HepG2 (cell line): ENCODE data around the gene NRG3. TPM values are rescaled to one million over a fixed set of nuclear protein-coding genes. Genes with fewer than 3 reads are reported as not detected.

ENCODE experiments used
- ATAC-seq: fragments of 200-7000 bp; cut with Tn5 transposase; 3 replicates; pipeline ENCODE4 v1.9.1; 2020; ENCODE audit warnings: mild to moderate bottlenecking, moderate library complexity
- BruUV-seq: library from RNA; stranded (reverse); fragments of 400-500 nt; replicated peaks from 2 replicates; lab custom pipeline; 2021; lab: Mats Ljungman, UMichigan
- CTCF ChIA-PET: fragments of 300-600 bp; formaldehyde crosslinking; extraction: SDS; loops from one replicate; lab custom pipeline; 2021; ENCODE audit warnings: low total read pairs, inconsistent platforms, low intra/inter-chr PET ratio; lab: Yijun Ruan, JAX
- POLR2A ChIA-PET: fragments of 350-600 bp; sonication (Branson Sonifier 250); formaldehyde crosslinking; loops from one replicate; lab custom pipeline; 2020; ENCODE audit warnings: antibody characterized with exemption, inconsistent platforms; lab: Yijun Ruan, JAX
- DNase-seq: peaks from one replicate; pipeline ENCODE4 v3.0.0-alpha.2; 2015; ENCODE audit warnings: low spot score
- FAIRE-seq: peaks from 3 replicates; lab custom pipeline; 2011; peaks lifted over from hg19 to GRCh38; lab: Jason Lieb, UNC
- H2AFZ ChIP-seq: one replicate; pipeline ENCODE4 v1.6.1; 2011; ENCODE audit warnings: low read length, inconsistent platforms
- H3K27ac ChIP-seq: fragments of 300-600 bp; 3 replicates; pipeline ENCODE4 v1.8.0; 2011; ENCODE audit warnings: mixed run types, mild to moderate bottlenecking, mixed read lengths, low read length, inconsistent platforms; ENCODE audit not compliant: insufficient read depth; ENCODE audit errors: extremely low read length
- H3K27me3 ChIP-seq, 2 experiments: fragments of 200-600 bp in 1 of 2; 2 replicates in 1 of 2; 3 replicates in 1 of 2; pipeline versions ENCODE4 v1.6.0 to v1.8.0; 2011; ENCODE audit warnings: low read length in 2 of 2, mild to moderate bottlenecking in 2 of 2, moderate library complexity in 2 of 2, inconsistent platforms in 1 of 2; ENCODE audit not compliant: insufficient read depth in 2 of 2, control insufficient read depth in 1 of 2
- H3K36me3 ChIP-seq, 2 experiments: fragments of 200-600 bp in 1 of 2; replicated peaks in 1 of 2; 2 replicates in 1 of 2; 3 replicates in 1 of 2; pipeline versions ENCODE4 v1.5.1 to v1.8.0; 2011; ENCODE audit warnings: low read length in 2 of 2, inconsistent platforms in 1 of 2; ENCODE audit not compliant: insufficient read depth in 2 of 2, control insufficient read depth in 1 of 2
- H3K4me1 ChIP-seq: 2 replicates; pipeline ENCODE4 v1.5.1; 2012; ENCODE audit warnings: low read length, inconsistent platforms; ENCODE audit not compliant: insufficient read depth
- H3K4me2 ChIP-seq: 2 replicates; pipeline ENCODE4 v1.6.0; 2011; ENCODE audit warnings: low read depth, low read length, inconsistent platforms
- H3K4me3 ChIP-seq, 3 experiments: fragments of 200-600 bp in 1 of 3; sonication (generic), shearing (Covaris generic) in 1 of 3; replicated peaks in 1 of 3; 2 replicates each; pipeline ENCODE4 v1.5.1; 2011 to 2016; ENCODE audit warnings: low read length in 3 of 3, inconsistent platforms in 2 of 3, low read depth in 2 of 3, mild to moderate bottlenecking in 2 of 3, control low read depth in 1 of 3, mixed read lengths in 1 of 3; ENCODE audit not compliant: insufficient read depth in 1 of 3
- H3K79me2 ChIP-seq: one replicate; pipeline ENCODE4 v1.6.1; 2011; ENCODE audit warnings: low read length, inconsistent platforms; ENCODE audit not compliant: insufficient read depth
- H3K9ac ChIP-seq: 2 replicates; pipeline ENCODE4 v1.6.0; 2011; ENCODE audit warnings: mild to moderate bottlenecking, low read depth, low read length, inconsistent platforms; ENCODE audit not compliant: insufficient read depth
- H3K9me3 ChIP-seq: 2 replicates; pipeline ENCODE4 v1.5.1; 2012; ENCODE audit warnings: mild to moderate bottlenecking, low read length
- H4K20me1 ChIP-seq: 2 replicates; pipeline ENCODE4 v1.6.0; 2011; ENCODE audit warnings: inconsistent platforms, mild to moderate bottlenecking, low read length, moderate library complexity; ENCODE audit not compliant: insufficient read depth
- AKAP8 ChIP-seq: sonication (generic); formaldehyde crosslinking; IDR thresholded peaks from 2 replicates; pipeline ENCODE4 v1.5.1; 2020; ENCODE audit warnings: mild to moderate bottlenecking, missing genetic modification reagents
- GZF1 ChIP-seq: sonication (generic); formaldehyde crosslinking; IDR thresholded peaks from 2 replicates; pipeline ENCODE4 v1.5.1; 2020; ENCODE audit warnings: mild to moderate bottlenecking, missing genetic modification reagents
- HBP1 ChIP-seq: IDR thresholded peaks from 2 replicates; pipeline ENCODE4 v1.6.1; 2016; ENCODE audit warnings: low read depth, control low read depth
- NCOR1 ChIP-seq: fragments of 200-600 bp; sonication (generic); IDR thresholded peaks from 2 replicates; pipeline ENCODE4 v1.7.0; 2017; ENCODE audit warnings: antibody characterized with exemption, low read length, borderline replicate concordance
- RERE ChIP-seq: IDR thresholded peaks from 2 replicates; pipeline ENCODE4 v1.6.1; 2016; ENCODE audit warnings: low read depth, missing genetic modification reagents, missing compliant biosample characterization
- SCMH1 ChIP-seq: sonication (generic); formaldehyde crosslinking; IDR thresholded peaks from 2 replicates; pipeline ENCODE4 v1.9.0; 2021; ENCODE audit warnings: missing genetic modification reagents, mild to moderate bottlenecking, borderline replicate concordance
- SIN3A ChIP-seq: IDR thresholded peaks from 2 replicates; pipeline ENCODE4 v1.6.1; 2011; ENCODE audit warnings: low read depth, mild to moderate bottlenecking, control low read depth, low read length, borderline replicate concordance
- SNAI1 ChIP-seq: sonication (generic); formaldehyde crosslinking; IDR thresholded peaks from 2 replicates; pipeline ENCODE4 v1.5.0; 2020; ENCODE audit warnings: mild to moderate bottlenecking, missing genetic modification reagents, borderline replicate concordance
- ZMYM3 ChIP-seq: sonication (generic); formaldehyde crosslinking; IDR thresholded peaks from 2 replicates; pipeline ENCODE4 v1.5.1; 2020; ENCODE audit warnings: mild to moderate bottlenecking, missing genetic modification reagents
- ZNF253 ChIP-seq: sonication (generic); formaldehyde crosslinking; IDR thresholded peaks from 2 replicates; pipeline ENCODE4 v1.8.0; 2022; ENCODE audit warnings: mild to moderate bottlenecking, missing genetic modification reagents, borderline replicate concordance
- ZNF275 ChIP-seq: sonication (generic); formaldehyde crosslinking; IDR thresholded peaks from 2 replicates; pipeline ENCODE4 v1.8.0; 2022; ENCODE audit warnings: missing genetic modification reagents, mild to moderate bottlenecking, inconsistent platforms, borderline replicate concordance
- ZNF333 ChIP-seq: sonication (generic); formaldehyde crosslinking; IDR thresholded peaks from 2 replicates; pipeline ENCODE4 v1.4.0; 2020; ENCODE audit warnings: mild to moderate bottlenecking, missing genetic modification reagents, borderline replicate concordance
- ZNF652 ChIP-seq: IDR thresholded peaks from 2 replicates; pipeline ENCODE4 v1.6.1; 2016; ENCODE audit warnings: low read depth, borderline replicate concordance
- ZNF816 ChIP-seq: sonication (generic); formaldehyde crosslinking; IDR thresholded peaks from 2 replicates; pipeline ENCODE4 v1.8.0; 2022; ENCODE audit warnings: missing genetic modification reagents, mild to moderate bottlenecking, borderline replicate concordance
- ZSCAN31 ChIP-seq: sonication (generic); formaldehyde crosslinking; IDR thresholded peaks from 2 replicates; pipeline ENCODE4 v1.5.0; 2020; ENCODE audit warnings: low read depth, mild to moderate bottlenecking, missing genetic modification reagents
- WGBS: methylation state at CpG from one replicate; pipeline ENCODE4 v1.1.6; 2017; ENCODE audit warnings: low lambda C conversion rate; 5-methylcytosine and 5-hydroxymethylcytosine counted together
- in situ Hi-C: cut with HindIII; loops from 2 replicates; pipeline ENCODE4 v1.10.0; 2017; ENCODE audit warnings: low pct_unique_long_range_greater_than_20kb; ENCODE audit not compliant: extremely low pct_ligation_motif_present
- intact Hi-C: fragments of 100-400 bp; cut with micrococcal nuclease; formaldehyde crosslinking; loops from one replicate; pipeline ENCODE4 v1.10.0; 2022; ENCODE audit not compliant: unreplicated experiment
- polyA plus RNA-seq, 8 experiments: library from polyadenylated mRNA; depleted of rRNA in 3 of 8; stranded (reverse) in 7 of 8; unstranded in 1 of 8; fragments of >200 nt; fragmentation: Illumina TruSeq in 4 of 8; extraction: Trizol in 4 of 8; gene quantifications; 2 replicates each; pipeline versions ENCODE4 v1.2.1 to v1.2.3, GENCODE V29; 2011 to 2016; ENCODE audit warnings: low read depth in 4 of 8, missing spikeins in 1 of 8, mixed read lengths in 1 of 8; ENCODE audit not compliant: insufficient read depth in 1 of 8
- total RNA-seq, 5 experiments: library from RNA; depleted of rRNA; stranded (reverse); fragments of >200 nt; fragmentation: Illumina TruSeq; extraction: Trizol; gene quantifications; 2 replicates each; pipeline ENCODE4 v1.2.3, GENCODE V29; 2016; ENCODE audit warnings: low read depth in 1 of 5

The NRG3 gene
- total and polyA plus RNA-seq, 2 of the 13 experiments (the other 11 are each of a cell fraction or from before 2014, with no cell fraction given), result not detected

- intact Hi-C loops (no loop called here), in situ Hi-C loops (no loop called here)
- no peak overlapping the region for H3K4me3 ChIP-seq
- no TSS peak for BruUV-seq
- H3K4me1 ChIP-seq, result no peaks in the 10 kb centered on the region
- no peaks in the 10 kb centered on the region for H3K27me3 ChIP-seq
- no peak overlapping the region for H2AFZ ChIP-seq
- CTCF ChIA-PET, result no interaction called here
- H3K36me3 ChIP-seq, result no peaks in the 10 kb centered on the region
- H3K4me2 ChIP-seq, result no peak overlapping the region
- POLR2A ChIA-PET, result no interaction called here
- TF ChIP-seq RERE (CRISPR knock-in tag), result no peak
- TF ChIP-seq GZF1 (CRISPR knock-in tag), result no peak
- TF ChIP-seq SNAI1 (CRISPR knock-in tag), result no peak
- TF ChIP-seq ZMYM3 (CRISPR knock-in tag), result no peak
- TF ChIP-seq SIN3A, result no peak
- no peak for TF ChIP-seq ZNF652 (CRISPR knock-in tag)
- TF ChIP-seq ZNF253 (CRISPR knock-in tag), result no peak
- TF ChIP-seq HBP1 (CRISPR knock-in tag), result no peak
- no peak for TF ChIP-seq ZNF333 (CRISPR knock-in tag)
- no peak for TF ChIP-seq SCMH1
- no peak for TF ChIP-seq NCOR1
- TF ChIP-seq ZNF275 (CRISPR knock-in tag), result no peak
- no peak for TF ChIP-seq AKAP8 (CRISPR knock-in tag)
- TF ChIP-seq ZSCAN31 (CRISPR knock-in tag), result no peak
- no peak for TF ChIP-seq ZNF816
- DNase-seq (no peak), FAIRE-seq (no peak), ATAC-seq (no peak)
- 7% methylated on average over 2 of the region's 2 CpGs for WGBS
- H4K20me1 ChIP-seq, result no peaks in the 10 kb centered on the region
- H3K27ac ChIP-seq, result no peak overlapping the region
- no peaks in the 10 kb centered on the region for H3K79me2 ChIP-seq
- H3K9ac ChIP-seq, result no peak overlapping the region
- peaks cover 78% of the 10 kb centered on the region for H3K9me3 ChIP-seq
Observed at GRCh38 chr10:82212753-82213152, 337.8 kb downstream of the NRG3 start.
